Loucy (cell line): ENCODE measurements around the gene ATOH7.

Experiments used
- H2AFZ ChIP-seq: fragments of 200-600 bp; sonication (generic); 2 replicates; pipeline ENCODE4 v1.6.0; 2016; ENCODE audit warnings: antibody characterized with exemption, mild to moderate bottlenecking, low read length, moderate library complexity
- H3F3A ChIP-seq: fragments of 200-600 bp; 2 replicates; pipeline ENCODE4 v1.6.0; 2016; ENCODE audit warnings: antibody characterized with exemption, low read depth, mild to moderate bottlenecking
- H3K27me3 ChIP-seq: fragments of 200-600 bp; sonication (generic); 2 replicates; pipeline ENCODE4 v1.6.1; 2014; ENCODE audit warnings: low read length, mild to moderate bottlenecking; ENCODE audit not compliant: insufficient read depth, poor library complexity, severe bottlenecking
- H3K36me3 ChIP-seq: fragments of 200-600 bp; sonication (generic); 2 replicates; pipeline ENCODE4 v1.6.1; 2016; ENCODE audit warnings: low read length; ENCODE audit not compliant: insufficient read depth
- H3K4me1 ChIP-seq: fragments of 200-600 bp; sonication (generic); 2 replicates; pipeline ENCODE4 v1.5.1; 2014; ENCODE audit warnings: low read length, mild to moderate bottlenecking; ENCODE audit not compliant: insufficient read depth, poor library complexity, severe bottlenecking
- H3K4me2 ChIP-seq: fragments of 200-600 bp; sonication (generic); 2 replicates; pipeline ENCODE4 v1.6.0; 2014; ENCODE audit warnings: antibody characterized with exemption, low read length, low read depth, mild to moderate bottlenecking; ENCODE audit not compliant: poor library complexity, severe bottlenecking
- H3K4me3 ChIP-seq: fragments of 200-600 bp; sonication (generic); 2 replicates; pipeline ENCODE4 v1.5.1; 2014; ENCODE audit warnings: low read length, mild to moderate bottlenecking, mixed read lengths; ENCODE audit not compliant: poor library complexity, severe bottlenecking
- H3K79me2 ChIP-seq: fragments of 200-600 bp; sonication (generic); 2 replicates; pipeline ENCODE4 v1.6.1; 2014; ENCODE audit warnings: low read length; ENCODE audit not compliant: insufficient read depth
- H3K9ac ChIP-seq: fragments of 200-600 bp; sonication (generic); 2 replicates; pipeline ENCODE4 v1.6.0; 2014; ENCODE audit warnings: mild to moderate bottlenecking, low read depth, low read length, moderate library complexity; ENCODE audit not compliant: poor library complexity, severe bottlenecking
- H3K9me2 ChIP-seq: fragments of 200-600 bp; sonication (generic); replicated peaks from 2 replicates; pipeline ENCODE4 v1.6.1; 2016; ENCODE audit warnings: low read depth, low read length, mixed read lengths
- H3K9me3 ChIP-seq: fragments of 200-600 bp; sonication (generic); 2 replicates; pipeline ENCODE4 v1.6.1; 2014; ENCODE audit warnings: mild to moderate bottlenecking, antibody characterized with exemption, low read length, low read depth; ENCODE audit not compliant: insufficient read depth
- H4K20me1 ChIP-seq: fragments of 200-600 bp; sonication (generic); 2 replicates; pipeline ENCODE4 v1.6.0; 2014; ENCODE audit warnings: antibody characterized with exemption, low read length, mild to moderate bottlenecking; ENCODE audit not compliant: insufficient read depth, poor library complexity, severe bottlenecking
- CTCF ChIP-seq: fragments of 200-600 bp; sonication (generic); conservative IDR thresholded peaks from 2 replicates; pipeline ENCODE4 v1.5.1; 2014; ENCODE audit warnings: mild to moderate bottlenecking, antibody characterized with exemption, low read length
- EZH2phosphoT487 ChIP-seq: fragments of 200-600 bp; IDR thresholded peaks from 2 replicates; pipeline ENCODE4 v1.6.1; 2018; ENCODE audit warnings: antibody characterized with exemption, mild to moderate bottlenecking, moderate library complexity, borderline replicate concordance

The ATOH7 gene

DNA sequence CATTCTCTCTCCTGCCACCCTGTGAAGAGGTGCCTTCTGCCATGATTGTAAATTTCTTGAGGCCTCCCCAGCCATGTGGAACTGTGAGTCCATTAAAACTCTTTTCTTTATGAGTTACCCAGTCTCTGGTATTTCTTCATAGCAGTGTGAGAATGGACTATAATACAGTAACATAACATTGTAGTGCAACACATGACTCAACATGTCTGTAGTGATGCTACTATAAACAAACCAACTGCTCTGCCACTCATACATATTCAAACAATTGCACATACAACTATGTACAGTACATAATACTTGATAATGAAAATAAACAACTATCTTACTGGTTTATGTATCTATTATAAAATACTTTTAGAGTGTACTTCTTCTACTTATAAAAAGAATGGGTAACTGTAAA is 7.1 kb downstream of the ATOH7 start:
- Histone ChIP-seq H2AFZ (no peak overlapping the region), H3K36me3 (no peaks in the 10 kb centered on the region), H3K9me2 (no peaks in the 10 kb centered on the region), H3K27me3 (no peaks in the 10 kb centered on the region), H4K20me1 (no peaks in the 10 kb centered on the region), H3F3A (no peaks in the 10 kb centered on the region), H3K79me2 (no peaks in the 10 kb centered on the region), H3K9ac (no peak overlapping the region), H3K4me2 (no peak overlapping the region), H3K4me1 (no peaks in the 10 kb centered on the region), H3K9me3 (no peaks in the 10 kb centered on the region), H3K4me3 (no peak overlapping the region)
- TF ChIP-seq CTCF (no peak), EZH2phosphoT487 (no peak)

DNA sequence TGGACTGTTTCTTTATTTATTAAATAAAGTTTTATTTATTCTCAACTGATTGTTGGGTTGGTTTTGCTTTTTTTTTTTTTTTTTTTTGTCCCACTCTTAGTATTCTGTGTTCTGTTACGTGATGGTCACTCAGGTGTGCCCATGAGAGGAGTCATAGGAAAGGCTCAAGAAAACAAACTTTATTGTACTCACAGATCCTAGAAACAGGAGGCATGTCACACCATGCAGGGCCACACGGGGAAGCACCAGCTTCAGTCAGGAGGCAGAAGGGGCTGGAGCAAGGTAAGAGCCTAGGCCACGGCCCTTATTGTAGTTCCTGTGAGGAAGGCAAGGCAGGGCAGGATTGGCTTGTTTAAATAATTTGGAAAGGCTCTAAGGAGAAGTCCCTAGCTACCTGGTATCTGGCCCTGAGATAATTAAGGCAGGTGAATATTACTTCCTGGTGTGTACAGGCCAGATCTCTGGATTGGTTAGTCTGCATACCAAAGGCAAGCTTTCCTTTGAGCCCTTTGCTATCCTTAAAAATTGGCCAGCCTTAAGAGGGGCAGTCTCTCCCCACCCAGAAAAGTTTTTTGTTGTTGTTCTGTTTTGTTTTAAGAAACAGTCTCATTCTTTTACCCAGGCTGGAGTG is 8.3 kb downstream of the ATOH7 start:
- H3K9me3 ChIP-seq: no peaks in the 10 kb centered on the region
- H2AFZ ChIP-seq: peak overlapping the region; percentile 30; the same call in 1 of the 2 replicates
- H3K9me2 ChIP-seq: no peaks in the 10 kb centered on the region
- H4K20me1 ChIP-seq: no peaks in the 10 kb centered on the region
- no peak overlapping the region for H3K4me2 ChIP-seq
- TF ChIP-seq EZH2phosphoT487 (no peak), CTCF (peak; percentile 35)
- H3K4me1 ChIP-seq: no peaks in the 10 kb centered on the region
- no peak overlapping the region for H3K9ac ChIP-seq
- H3K79me2 ChIP-seq: no peaks in the 10 kb centered on the region
- no peaks in the 10 kb centered on the region for H3K27me3 ChIP-seq
- H3K36me3 ChIP-seq: no peaks in the 10 kb centered on the region
- H3K4me3 ChIP-seq: no peak overlapping the region
- no peaks in the 10 kb centered on the region for H3F3A ChIP-seq

DNA sequence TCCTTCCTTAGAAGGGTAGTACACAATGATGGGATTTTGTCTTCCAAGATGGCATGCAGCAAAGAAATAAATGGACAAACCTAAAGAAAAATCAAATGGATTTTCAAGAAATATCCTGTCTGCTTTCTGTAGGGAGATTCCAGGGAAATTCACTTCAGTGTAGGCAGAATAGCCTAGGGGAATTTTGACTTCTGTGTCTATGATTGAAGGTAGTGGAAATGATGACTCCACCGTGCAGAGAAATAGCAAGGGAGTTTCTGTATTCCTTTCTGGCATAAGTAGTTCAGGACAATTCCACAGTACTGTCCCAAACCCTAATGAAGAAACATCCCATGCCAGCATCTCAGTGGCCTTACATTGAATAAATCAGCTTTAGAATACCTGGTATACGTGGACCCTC is 9.5 kb downstream of the ATOH7 start:
- Histone ChIP-seq H4K20me1 (no peaks in the 10 kb centered on the region), H3K4me2 (no peak overlapping the region), H3K27me3 (no peaks in the 10 kb centered on the region), H3K36me3 (no peaks in the 10 kb centered on the region), H3K4me1 (no peaks in the 10 kb centered on the region), H3K9ac (no peak overlapping the region), H3K4me3 (no peak overlapping the region), H3K9me2 (no peaks in the 10 kb centered on the region), H2AFZ (no peak overlapping the region), H3K79me2 (no peaks in the 10 kb centered on the region), H3K9me3 (no peaks in the 10 kb centered on the region), H3F3A (no peaks in the 10 kb centered on the region)
- no peak for TF ChIP-seq EZH2phosphoT487
- TF ChIP-seq CTCF: no peak
